ENCODE measurements around the gene KRT3.
"Not testable (repeated sequence)": the region's sequence is repeated elsewhere in the genome, so short reads cannot be mapped to it uniquely, and the experiment has no call there.

KRT3 gene

GRCh38 chr12:52777566-52777965 lies 18.4 kb downstream of the KRT3 start:
- no peak for DNase-seq

DNA sequence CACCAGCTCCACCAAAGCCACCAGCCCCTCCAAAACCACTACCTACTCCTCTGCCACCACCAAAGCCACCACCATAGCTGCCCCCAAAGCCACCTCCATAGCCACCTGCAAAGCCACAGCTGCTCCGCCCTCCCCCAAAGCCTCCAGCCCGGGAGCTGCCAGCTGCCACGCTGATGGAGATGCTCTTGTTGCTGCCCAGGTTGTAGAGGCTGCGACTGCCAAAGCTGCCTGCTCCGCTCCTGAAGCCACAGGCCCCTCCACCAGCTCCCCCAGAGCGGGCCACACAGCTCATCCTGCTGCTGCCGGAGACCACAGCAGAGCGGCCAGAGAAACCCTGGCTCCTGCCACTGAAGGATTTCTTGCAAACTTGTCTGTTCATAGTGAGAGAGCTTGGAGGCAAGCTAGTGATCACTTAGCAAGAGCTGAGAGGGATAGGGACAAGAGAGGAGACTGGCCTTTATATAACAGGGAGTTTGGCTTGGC lies 19.0 kb downstream of the KRT3 start, which contains the start of gene KRT76:
TSS of gene KRT76 (minus strand) at position 433 of the 483 bp plus-strand sequence. CDS start at position 379, 54 bp downstream.
- no peak for DNase-seq

GRCh38 chr12:52776435-52776834 lies 19.5 kb downstream of the KRT3 start:
- DNase-seq, result no peak

DNA sequence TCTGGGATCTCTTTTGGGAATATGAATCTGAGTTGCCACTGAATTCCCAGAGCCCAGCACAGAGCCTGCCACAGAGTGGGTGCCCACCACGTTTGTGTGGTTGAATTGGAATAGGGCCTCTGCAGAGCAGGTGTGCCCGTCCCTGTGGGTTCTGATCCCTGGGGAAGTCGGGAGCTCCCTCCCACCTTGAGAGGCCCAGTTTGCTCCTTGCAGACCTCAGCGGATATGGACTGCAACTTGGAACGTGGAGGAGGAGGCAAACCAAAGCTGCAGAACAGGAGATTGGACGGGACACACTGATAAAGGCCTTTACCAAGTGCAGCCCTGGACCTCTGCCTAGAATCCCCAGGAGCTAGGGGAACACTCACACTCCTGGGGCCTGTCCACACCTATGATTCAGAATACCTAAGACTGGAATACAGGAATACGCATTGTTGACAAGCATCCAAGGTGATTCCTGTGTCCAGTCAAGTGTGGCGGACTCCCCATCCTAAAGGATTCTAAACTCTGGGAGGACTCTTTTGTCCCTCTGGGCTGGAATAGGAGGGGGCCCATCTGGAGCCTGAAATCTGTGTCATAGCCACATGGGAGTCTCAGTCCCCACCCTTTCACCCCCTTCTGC lies 21.2 kb downstream of the KRT3 start:
- DNase-seq, result no peak

- DNase-seq, result no peak
These were observed 23.1 kb downstream of the KRT3 start for GRCh38 chr12:52772772-52773171.

DNA sequence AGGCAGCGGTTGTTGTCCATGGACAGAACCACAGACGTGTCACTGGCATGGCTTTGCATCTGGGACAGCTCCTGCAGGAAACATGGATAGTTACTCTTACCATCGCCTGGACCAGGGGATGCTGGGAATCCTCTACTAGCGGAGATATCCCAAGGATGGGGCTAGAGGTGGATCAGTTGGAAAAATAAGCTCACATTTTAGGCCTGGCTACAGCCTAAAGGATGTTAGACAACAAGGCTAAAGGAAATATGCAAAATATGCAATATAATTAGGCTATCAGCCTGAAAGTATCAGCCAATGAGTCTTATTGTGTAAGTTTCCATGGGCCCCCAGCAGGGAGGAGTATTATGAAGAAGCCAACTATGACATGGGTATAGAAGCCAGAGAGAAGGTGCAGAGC lies 23.7 kb downstream of the KRT3 start:
- no peak for DNase-seq

DNA sequence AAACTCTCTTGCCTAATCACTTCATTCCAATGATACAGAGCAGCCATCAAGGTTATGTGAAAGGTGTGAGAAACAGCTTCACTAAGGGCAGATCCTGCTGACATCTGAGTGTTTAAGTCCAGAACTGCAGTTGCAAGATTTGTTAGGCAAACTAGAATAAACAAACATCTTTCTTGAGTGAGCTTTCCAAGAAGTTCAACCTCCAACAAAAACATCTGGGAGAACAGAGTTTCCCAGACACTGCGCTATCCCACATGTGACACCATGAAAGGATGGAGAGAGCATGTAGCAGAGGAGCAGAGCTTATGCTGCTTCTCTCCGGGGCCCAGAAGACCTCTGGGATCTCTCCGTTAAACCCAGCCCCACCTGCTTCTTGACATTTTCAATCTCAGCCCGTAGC lies 24.4 kb downstream of the KRT3 start:
- DNase-seq, result no peak

- no peak for DNase-seq
These were observed 24.8 kb downstream of the KRT3 start for GRCh38 chr12:52771088-52771487.

GRCh38 chr12:52769946-52770345 lies 26.0 kb downstream of the KRT3 start:
- DNase-seq, result no peak

GRCh38 chr12:52769354-52769753 lies 26.6 kb downstream of the KRT3 start:
- DNase-seq, result no peak

- no peak for DNase-seq
These were observed 27.3 kb downstream of the KRT3 start for GRCh38 chr12:52768479-52769200.

DNA sequence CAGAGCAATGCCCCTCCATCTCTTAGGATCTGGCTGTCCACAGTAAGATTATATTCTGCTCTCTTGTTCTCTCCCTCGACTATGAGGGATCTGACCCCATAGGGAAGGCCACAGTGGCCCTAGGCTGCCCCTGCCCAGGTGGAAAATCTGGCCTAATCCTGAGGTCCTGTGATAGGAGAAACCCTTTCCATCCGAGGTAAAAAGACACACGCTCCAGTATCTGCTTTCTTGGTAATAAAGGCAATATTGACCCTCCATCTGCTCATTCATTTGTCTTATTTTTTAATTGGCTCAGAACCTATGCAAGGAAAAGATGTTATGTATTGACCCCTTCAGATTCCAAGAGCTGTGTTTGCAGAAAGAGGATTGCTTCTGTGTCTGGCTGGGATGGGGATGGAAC lies 28.5 kb downstream of the KRT3 start:
- no peak for DNase-seq

DNA sequence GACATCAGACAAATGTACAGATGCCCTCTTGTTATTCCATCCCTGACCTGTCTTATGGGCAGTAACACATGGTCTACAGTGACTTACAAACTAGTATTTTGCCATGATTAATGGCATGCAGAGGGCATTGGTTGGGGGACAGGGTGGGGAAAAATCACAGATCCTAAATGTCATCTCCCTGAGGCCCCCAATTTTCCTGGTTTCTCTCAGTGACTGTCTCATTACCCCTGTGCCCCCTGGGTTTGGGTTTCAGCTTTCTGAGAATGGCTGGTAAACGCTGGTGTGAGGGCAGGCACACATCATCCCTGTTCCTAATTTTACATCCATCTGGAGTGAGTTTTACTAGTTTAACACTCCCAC lies 28.9 kb downstream of the KRT3 start:
- DNase-seq, result no peak

- no peak for DNase-seq
These were observed 29.4 kb downstream of the KRT3 start for GRCh38 chr12:52766351-52767019.

DNA sequence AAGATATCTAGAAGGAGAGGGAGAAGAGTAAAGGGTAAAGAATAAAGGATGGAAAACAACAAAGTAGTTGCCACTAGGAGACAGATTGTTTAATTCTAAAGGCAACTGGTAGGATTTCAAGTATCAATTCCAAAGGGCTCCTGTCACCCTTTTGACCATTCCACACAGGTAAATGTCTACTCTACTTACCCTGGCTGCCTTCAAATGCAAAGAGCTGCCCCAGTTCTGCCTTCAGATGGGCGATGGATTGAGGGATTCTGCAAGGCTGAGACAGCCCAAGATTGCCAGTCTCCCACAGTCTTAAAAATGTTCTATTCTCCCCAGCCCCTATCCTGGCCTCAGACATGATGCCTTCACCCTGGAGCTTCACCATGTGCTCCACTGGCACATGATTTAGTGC lies 30.2 kb downstream of the KRT3 start:
- DNase-seq, result no peak

DNA sequence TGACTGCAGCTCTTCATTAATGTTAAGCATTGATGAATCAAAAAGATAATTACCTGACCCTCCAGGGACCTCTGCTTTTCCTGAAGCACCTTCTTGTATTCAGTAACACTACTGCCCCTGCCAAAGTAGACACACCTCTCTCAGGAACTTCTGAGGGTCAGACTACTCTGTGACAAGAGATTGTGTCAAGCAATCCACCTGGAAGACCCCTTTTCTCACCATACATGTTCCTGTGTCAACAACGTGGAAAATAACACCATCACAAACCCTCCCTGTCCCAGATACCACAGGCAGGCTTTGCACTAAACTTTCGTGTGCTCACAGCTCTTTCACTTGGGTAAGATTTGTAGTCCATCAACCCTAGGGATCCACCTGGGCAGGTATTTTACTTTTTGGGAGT lies 31.9 kb downstream of the KRT3 start:
- DNase-seq, result no peak

DNA sequence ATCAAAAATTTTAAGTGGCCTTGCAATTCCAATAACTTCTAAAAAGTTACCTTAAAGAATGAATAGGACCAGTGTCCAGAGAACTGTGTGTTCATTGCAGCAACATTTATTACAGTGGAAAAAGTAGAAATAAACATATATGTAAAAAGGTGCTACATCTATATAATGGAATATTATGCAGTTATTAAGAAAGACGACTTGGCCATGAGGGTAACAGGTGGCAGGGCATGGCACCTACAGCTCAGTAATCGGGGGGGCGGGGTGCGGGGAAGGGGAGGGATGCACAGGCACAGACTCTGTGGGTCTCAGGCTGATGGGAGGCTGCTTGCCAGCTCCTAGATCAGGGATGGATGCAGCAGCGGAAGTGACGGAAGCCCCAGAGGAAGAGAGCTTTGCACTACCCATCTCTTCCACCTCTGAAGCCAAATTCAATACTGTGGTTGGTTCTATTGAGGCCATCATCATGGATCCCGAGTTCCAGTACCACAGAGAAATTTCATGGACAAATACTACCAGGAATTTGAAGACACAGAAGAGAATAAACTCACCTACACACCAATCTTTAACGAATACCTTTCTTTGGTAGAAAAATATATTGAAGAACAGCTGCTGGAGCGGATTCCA lies 32.8 kb downstream of the KRT3 start:
- DNase-seq, result no peak

DNA sequence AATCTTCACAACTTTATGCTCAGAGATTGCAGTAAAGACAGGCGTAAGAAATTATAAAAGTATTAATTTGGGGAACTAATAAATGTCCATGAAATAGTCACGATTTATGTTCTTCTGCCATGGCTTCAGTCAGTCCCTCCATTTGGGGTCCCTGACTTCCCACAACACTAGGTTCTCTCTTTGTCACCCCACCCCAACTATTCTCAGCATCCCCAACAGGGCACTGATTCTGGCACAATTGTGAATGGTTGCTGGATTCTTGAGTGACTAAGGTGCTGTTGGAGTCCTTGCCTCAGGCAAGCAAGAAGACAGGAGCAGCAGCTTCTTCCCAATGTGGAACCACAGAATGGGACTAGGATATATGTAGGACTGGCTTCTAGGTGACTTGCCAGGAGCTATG lies 34.1 kb downstream of the KRT3 start:
- no peak for DNase-seq

GRCh38 chr12:52761218-52761617 lies 34.7 kb downstream of the KRT3 start:
- not testable (repeated sequence) for DNase-seq

GRCh38 chr12:52760623-52761022 lies 35.3 kb downstream of the KRT3 start:
- DNase-seq, result no peak

- no peak for DNase-seq
These were observed 36.2 kb downstream of the KRT3 start for GRCh38 chr12:52759695-52760094.

DNA sequence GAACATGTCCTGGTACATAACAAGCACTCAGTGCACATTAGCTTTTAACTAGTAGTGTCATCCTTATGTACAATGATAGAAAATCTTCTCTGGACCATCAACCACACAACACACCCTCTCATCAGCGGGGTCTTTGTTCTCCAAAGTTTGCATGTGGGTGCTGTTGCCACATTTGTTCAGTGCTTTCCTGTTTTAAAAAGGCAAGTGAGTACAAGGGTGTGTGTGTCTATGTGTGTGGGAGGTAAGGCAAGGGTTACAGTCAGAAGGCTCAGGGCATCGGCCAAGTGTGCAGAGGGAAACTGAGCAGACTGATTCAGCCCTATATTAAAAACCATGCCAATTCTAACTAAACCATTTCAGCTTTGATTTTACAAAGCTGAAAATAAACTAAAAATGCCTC lies 36.7 kb downstream of the KRT3 start:
- DNase-seq, result no peak

- no peak for DNase-seq
These were observed 38.3 kb downstream of the KRT3 start for GRCh38 chr12:52757449-52758176.
